ENCODE results near the gene MDM1. TPM values are rescaled to one million over a fixed set of nuclear protein-coding genes. Genes with fewer than 3 reads are reported as not detected.

The MDM1 gene
- total RNA-seq, 1 donor from 2014 or later, result 23.2 TPM

DNA sequence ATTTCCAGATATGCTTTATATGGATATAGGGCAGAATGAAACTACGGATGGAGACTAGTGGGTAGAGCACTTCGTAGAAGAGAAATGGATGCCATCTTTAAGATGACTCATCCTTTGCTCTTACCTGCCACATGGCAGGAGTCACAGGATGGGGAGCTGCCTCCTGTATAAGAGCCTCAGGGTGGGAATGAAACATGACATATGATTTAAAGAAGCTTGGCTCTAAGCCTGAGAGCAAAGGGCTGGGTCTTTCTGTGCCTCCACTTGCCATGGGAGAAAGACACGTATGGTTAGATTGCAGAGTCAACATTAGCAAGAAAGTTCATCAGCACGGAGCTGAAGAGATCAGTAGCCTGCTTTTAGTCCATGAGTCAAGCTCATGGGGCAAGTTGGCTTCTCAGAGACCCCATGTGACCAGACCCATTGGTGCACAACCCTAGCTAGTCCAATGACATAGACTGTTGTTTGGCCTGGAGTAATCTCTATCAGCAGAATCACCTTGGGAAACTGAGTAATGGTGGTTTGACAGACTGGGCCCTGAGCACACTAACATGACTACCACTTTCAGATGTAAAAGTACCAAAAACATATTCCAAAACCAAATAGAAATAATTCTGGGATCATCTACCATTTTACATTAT, 40.6 kb downstream of the MDM1 start:
- Mint-ChIP-seq H3K36me3 (ENCODE audit: low read depth) (peaks cover 19% of the 10 kb centered on the region), H3K4me3 (no peak overlapping the region), H3K9me3 (peaks cover 4% of the 10 kb centered on the region), H3K4me1 (peaks cover 39% of the 10 kb centered on the region), H3K27ac (no peak overlapping the region), H3K27me3 (peaks cover 3% of the 10 kb centered on the region)
- DNase-seq, result no peak
- intact Hi-C loops (cut with micrococcal nuclease), result loop anchor here (5.0 kb wide), 1 partner anchor 174 kb away; no protein-coding TSS in a partner anchor

DNA sequence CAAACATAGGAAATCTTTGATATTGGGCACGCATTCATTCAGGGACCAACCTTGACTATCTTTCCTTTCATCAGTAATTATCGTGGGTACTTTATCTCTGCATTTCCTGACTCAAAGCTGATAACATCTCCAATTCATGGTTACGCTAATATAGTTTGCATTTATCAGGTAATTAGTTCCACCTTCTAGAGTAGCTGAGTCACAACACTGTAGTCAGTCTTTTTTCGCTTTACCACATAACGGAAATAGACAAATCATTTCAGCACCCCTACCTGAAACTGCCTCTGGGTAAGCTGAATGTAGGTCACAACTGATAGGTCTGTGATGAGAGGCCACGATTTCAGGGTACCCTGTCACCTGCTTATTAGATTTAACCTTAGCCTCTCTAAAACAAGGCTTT, 42.0 kb downstream of the MDM1 start:
- Mint-ChIP-seq H3K27me3 (peaks cover 5% of the 10 kb centered on the region), H3K4me3 (peak overlapping the region; percentile 19), H3K4me1 (peaks cover 43% of the 10 kb centered on the region), H3K36me3 (ENCODE audit: low read depth) (peaks cover 15% of the 10 kb centered on the region), H3K27ac (peak overlapping the region; percentile 55), H3K9me3 (peaks cover 4% of the 10 kb centered on the region)
- intact Hi-C loops (cut with micrococcal nuclease), result loop anchor here (1.0 to 5.0 kb wide), 7 partner anchors 9 to 173 kb away; no protein-coding TSS in a partner anchor
- peak; percentile 80 for DNase-seq

DNA sequence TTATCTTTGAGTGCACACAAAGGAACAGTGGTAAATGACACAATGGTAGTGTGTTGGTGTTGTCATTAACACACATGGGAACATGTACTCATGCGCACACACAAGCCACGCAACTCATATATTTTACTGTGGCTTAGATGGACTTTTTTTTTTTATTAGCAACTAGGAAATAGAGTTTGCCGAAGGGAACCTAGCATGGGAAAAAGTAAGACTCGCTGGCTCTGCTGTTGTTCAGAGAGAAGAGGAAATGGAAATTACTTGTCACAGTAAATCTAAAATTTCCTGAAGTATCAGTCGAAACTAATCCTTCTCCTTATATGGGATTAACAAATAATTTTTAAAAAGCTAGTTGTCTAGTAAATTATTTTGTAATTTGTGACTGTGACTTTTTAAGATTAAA, 45.1 kb downstream of the MDM1 start:
- Mint-ChIP-seq H3K27me3 (peaks cover 2% of the 10 kb centered on the region), H3K4me3 (no peak overlapping the region), H3K36me3 (ENCODE audit: low read depth) (peaks cover 3% of the 10 kb centered on the region), H3K9me3 (peaks cover 4% of the 10 kb centered on the region), H3K27ac (no peak overlapping the region), H3K4me1 (peaks cover 43% of the 10 kb centered on the region)
- no peak for DNase-seq
- intact Hi-C loops (cut with micrococcal nuclease), result no loop called here

DNA sequence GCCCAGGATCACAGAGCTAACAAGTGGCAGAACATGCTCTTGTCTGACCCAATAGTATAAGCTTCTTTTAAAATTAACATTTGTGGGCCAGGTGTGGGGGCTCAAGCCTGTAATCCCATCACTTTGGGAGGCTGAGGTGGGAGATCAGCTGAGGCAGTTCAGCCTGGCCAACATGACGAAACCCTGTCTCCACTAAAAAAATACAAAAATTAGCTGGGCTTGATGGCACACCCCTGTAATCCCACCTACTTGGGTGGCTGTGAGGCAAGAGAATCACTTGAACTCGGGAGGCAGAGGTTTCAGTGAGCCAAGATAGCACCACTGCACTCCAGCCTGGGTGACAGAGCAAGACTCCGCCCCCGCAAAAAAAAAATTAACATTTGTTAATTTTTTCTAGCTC, 45.8 kb downstream of the MDM1 start:
- no peak for DNase-seq
- no peak overlapping the region for H3K4me3 Mint-ChIP-seq

DNA sequence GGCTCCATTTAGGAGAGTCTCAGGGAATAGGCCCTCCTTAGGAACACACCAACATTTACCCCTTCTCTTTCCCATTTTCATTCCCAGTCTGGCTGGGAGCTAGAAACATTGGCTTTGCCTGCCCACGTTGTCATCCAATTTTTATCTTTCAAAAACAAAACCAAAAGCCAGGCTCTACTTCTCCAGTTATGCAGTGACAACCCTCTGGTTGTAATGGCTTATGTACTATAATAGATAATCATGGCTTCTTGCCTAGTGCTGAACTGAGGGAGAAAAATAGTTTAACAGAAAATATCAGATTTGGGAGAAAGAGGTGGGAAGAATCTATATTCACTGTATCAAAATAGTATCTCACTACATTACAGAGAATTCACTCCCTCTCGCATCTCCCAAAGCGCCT, 46.6 kb downstream of the MDM1 start:
- Mint-ChIP-seq H3K27me3 (peaks cover 2% of the 10 kb centered on the region), H3K4me3 (no peak overlapping the region), H3K4me1 (peaks cover 43% of the 10 kb centered on the region), H3K9me3 (no peaks in the 10 kb centered on the region), H3K36me3 (ENCODE audit: low read depth) (peaks cover 3% of the 10 kb centered on the region), H3K27ac (peak overlapping the region; percentile 10)
- no peak for DNase-seq
- intact Hi-C loops (cut with micrococcal nuclease), result no loop called here

More for the DNA sequence above, 45.8 kb downstream of the MDM1 start:
- H3K27me3 Mint-ChIP-seq, result peaks cover 2% of the 10 kb centered on the region
- peaks cover 45% of the 10 kb centered on the region for H3K4me1 Mint-ChIP-seq
- intact Hi-C loops (cut with micrococcal nuclease), result no loop called here
- H3K27ac Mint-ChIP-seq, result no peak overlapping the region
- H3K9me3 Mint-ChIP-seq, result peaks cover 3% of the 10 kb centered on the region
- H3K36me3 Mint-ChIP-seq (ENCODE audit: low read depth), result peaks cover 3% of the 10 kb centered on the region

DNA sequence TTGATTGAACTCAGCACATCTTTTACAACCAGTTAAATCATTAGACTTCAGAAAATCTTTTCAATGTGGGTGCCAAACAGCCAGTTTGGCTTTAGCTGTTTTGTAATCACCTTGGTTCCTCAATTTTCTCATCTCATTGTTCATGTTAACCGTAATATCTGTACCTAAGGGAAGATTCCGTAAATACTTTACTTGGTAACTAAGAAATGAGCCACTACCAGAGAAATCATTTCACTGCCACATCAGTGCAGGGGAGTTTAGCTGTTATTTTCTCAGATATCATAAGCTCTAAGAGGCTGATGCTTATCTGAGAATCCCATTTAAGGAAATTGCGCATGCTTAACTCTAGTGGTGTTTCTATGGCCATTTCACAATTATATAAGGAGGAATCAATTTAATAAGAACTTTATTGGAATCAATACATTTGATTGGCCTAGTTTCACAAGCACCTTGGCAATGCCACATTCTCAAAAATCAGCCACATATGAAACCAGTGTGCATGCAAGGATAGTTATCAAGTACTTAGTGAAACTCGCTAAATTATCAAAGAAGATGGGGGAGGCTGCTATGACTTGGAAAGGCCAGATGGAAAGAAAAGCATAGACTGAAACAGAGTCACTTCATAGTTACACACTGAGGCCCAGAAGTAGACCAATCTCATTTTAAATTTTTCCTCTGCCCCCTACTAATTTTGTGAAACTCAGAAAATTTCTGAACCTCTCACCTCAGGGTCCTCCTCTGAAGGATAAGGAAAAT, 50.7 kb downstream of the MDM1 start:
- H3K27ac Mint-ChIP-seq, result peak overlapping the region; percentile 80
- intact Hi-C loops (cut with micrococcal nuclease), result loop anchor here (1.0 kb wide), 1 partner anchor 9 kb away; no protein-coding TSS in a partner anchor

DNA sequence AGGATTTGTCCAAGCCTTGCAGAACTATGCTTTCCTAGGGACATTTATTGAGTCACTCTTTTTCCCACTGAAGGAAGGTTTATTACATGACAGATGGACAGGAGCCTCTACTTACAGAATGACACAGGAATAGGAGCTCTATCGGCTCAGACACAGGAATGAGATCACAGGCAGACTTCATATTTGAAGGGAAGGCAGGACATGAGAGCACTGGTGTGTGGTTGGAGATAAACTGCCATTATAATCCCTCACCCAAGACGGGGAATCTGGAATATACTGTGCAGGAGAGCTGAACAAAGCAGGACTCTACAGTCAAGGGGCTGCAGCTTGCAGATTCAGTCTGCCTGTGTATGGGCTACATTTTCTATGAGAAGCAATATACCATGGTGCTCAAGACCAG, 51.9 kb downstream of the MDM1 start:
- no peak for DNase-seq
- peak overlapping the region; percentile 40 for H3K27ac Mint-ChIP-seq
- H3K9me3 Mint-ChIP-seq, result no peaks in the 10 kb centered on the region
- H3K4me1 Mint-ChIP-seq, result peaks cover 52% of the 10 kb centered on the region
- no peaks in the 10 kb centered on the region for H3K27me3 Mint-ChIP-seq
- intact Hi-C loops (cut with micrococcal nuclease), result no loop called here
- H3K36me3 Mint-ChIP-seq (ENCODE audit: low read depth), result no peaks in the 10 kb centered on the region
- no peak overlapping the region for H3K4me3 Mint-ChIP-seq

More for the DNA sequence above, 50.7 kb downstream of the MDM1 start:
- DNase-seq, result no peak
- H3K4me3 Mint-ChIP-seq, result no peak overlapping the region
- H3K27me3 Mint-ChIP-seq, result peaks cover 2% of the 10 kb centered on the region
- H3K4me1 Mint-ChIP-seq, result peaks cover 51% of the 10 kb centered on the region
- no peaks in the 10 kb centered on the region for H3K9me3 Mint-ChIP-seq
- H3K36me3 Mint-ChIP-seq (ENCODE audit: low read depth), result no peaks in the 10 kb centered on the region

DNA sequence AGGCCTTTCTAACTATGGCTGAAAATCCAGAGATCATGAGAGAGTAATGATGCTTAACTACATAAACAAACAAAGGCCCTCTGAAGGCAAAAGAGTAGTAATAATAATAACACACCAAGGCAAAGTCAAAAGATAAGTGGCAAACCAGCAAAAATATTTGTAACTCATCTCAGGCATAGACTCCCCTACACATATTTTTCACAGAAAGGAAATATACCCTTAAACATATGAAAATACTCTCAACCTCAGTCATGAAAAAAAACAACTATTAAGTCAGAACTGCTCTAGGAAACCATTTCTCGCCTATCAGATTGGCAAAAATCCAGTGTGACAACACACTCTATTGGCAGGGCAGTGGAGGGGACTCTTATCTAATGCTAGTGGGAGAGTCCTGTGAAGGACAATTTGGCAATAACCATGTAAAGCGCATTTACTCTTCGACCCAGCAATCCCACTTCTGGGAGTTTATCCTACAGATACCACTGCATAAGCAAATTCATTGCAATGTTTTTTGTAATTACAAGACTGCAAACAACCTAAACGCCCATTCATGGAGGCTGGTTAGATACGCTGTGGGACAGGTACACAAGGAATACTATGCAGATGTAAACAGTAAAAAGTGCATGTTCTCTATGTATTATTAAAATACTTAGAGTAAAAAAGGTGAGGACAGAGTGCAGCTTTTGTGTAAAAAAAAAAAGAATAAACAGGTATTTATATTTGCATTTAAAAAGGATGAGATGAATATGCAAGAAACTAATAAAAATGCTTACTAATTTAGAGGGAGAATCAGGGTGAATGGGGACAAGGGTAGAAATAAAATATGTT, 52.7 kb downstream of the MDM1 start:
- H3K4me3 Mint-ChIP-seq, result no peak overlapping the region
- H3K27ac Mint-ChIP-seq, result peak overlapping the region; percentile 60
- H3K4me1 Mint-ChIP-seq, result peaks cover 54% of the 10 kb centered on the region
- H3K36me3 Mint-ChIP-seq (ENCODE audit: low read depth), result no peaks in the 10 kb centered on the region
- H3K27me3 Mint-ChIP-seq, result no peaks in the 10 kb centered on the region
- intact Hi-C loops (cut with micrococcal nuclease), result loop anchor here (5.0 to 10.0 kb wide), 3 partner anchors 33 to 475 kb away; no protein-coding TSS in a partner anchor
- H3K9me3 Mint-ChIP-seq, result no peaks in the 10 kb centered on the region
- peak; percentile 3 for DNase-seq

DNA sequence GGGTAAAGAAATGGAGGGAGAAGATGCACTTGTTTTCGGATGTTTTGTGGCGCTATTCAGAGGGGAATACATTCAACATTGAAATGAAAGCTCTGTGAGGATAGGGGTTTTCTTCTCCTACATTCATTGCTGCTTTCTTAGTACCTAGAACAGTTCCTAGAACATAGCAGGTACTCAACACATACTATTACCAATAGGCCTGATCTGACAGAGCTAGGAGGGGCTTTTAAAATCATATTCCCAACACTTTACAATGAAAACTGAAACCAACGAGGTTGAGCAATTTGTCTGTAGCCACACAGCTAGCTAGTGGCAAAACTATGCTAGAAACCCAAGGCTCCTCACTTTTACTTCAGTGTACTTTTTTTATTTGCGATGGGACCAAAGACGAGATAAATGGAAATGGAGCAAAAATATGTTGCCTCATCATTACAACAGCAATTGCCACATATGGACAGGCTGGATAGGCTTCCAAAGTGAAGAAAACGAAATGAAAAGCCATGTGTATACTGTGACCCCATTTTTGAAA, 55.7 kb downstream of the MDM1 start:
- H3K9me3 Mint-ChIP-seq, result no peaks in the 10 kb centered on the region
- no peaks in the 10 kb centered on the region for H3K27me3 Mint-ChIP-seq
- peak overlapping the region; percentile 34 for H3K27ac Mint-ChIP-seq
- H3K4me1 Mint-ChIP-seq, result peaks cover 42% of the 10 kb centered on the region
- H3K36me3 Mint-ChIP-seq (ENCODE audit: low read depth), result no peaks in the 10 kb centered on the region
- intact Hi-C loops (cut with micrococcal nuclease), result loop anchor here (5.0 to 10.0 kb wide), 3 partner anchors 36 to 472 kb away; no protein-coding TSS in a partner anchor
- peak overlapping the region; percentile 0 for H3K4me3 Mint-ChIP-seq
- DNase-seq, result no peak

DNA sequence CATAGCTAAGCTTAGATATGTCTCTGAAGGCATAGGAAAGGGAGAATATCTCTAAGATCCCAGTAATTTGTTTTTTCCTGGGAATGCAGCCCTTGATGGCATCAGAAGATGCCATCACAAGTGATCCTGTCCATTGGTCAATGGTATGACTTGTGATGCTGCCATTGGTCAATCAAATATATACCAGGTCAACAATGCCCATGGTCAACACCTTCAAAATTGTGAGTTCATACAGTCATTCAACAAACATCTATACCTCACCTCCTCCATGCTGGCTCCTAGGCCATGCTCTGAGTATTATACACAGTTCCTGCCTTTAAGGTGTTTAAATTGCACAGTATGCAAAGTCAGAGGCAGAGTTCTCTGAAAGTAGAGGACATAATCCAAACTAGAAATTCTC, 59.4 kb downstream of the MDM1 start:
- Mint-ChIP-seq H3K9me3 (no peaks in the 10 kb centered on the region), H3K4me1 (peaks cover 43% of the 10 kb centered on the region), H3K4me3 (no peak overlapping the region), H3K27ac (no peak overlapping the region), H3K27me3 (no peaks in the 10 kb centered on the region), H3K36me3 (ENCODE audit: low read depth) (no peaks in the 10 kb centered on the region)
- intact Hi-C loops (cut with micrococcal nuclease), result loop anchor here (10.0 kb wide), 1 partner anchor 468 kb away; no protein-coding TSS in a partner anchor
- no peak for DNase-seq

DNA sequence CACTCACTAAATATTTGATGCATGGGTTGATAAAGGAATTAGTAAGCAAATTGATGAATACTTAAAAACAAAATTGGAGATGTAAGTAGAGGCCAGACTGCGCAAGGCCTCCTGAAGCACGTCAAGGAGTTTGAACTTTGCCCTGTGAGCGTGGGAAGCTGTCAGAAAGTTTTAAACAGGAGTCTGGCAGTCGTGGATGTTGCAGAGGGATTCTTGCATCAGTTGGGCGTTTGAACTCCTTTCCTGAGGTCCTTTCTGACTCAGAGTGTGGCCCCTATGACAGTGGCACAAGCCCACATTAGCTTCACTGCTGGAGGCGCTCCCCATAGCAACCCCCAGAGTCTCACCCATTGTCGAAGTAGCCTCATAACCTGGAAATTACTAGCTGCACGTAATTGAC, 60.8 kb downstream of the MDM1 start:
- H3K27me3 Mint-ChIP-seq, result no peaks in the 10 kb centered on the region
- H3K36me3 Mint-ChIP-seq (ENCODE audit: low read depth), result peaks cover 3% of the 10 kb centered on the region
- intact Hi-C loops (cut with micrococcal nuclease), result loop anchor here (10.0 kb wide), 1 partner anchor 467 kb away; no protein-coding TSS in a partner anchor
- H3K4me1 Mint-ChIP-seq, result peaks cover 42% of the 10 kb centered on the region
- H3K9me3 Mint-ChIP-seq, result peaks cover 3% of the 10 kb centered on the region
- DNase-seq, result no peak
- H3K27ac Mint-ChIP-seq, result no peak overlapping the region
- H3K4me3 Mint-ChIP-seq, result no peak overlapping the region

DNA sequence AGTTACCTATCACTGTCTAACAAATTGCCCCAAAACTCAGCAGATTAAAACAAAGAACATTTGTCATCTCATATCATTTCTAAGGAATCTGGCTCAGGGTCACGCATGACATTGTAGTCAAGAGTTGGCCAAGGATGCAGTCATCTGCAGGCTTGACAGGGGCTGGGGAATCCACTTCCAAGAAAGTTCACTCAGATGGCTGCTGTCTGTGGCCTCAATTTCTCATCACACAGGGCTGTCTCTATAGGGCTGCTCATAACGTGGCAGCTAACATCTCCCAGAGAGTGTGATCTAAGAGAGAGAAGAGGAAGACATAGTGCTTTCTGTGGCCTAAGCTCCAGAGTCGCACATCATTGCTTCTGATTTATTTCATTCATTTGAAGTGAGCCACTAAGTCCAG, 61.8 kb downstream of the MDM1 start:
- Mint-ChIP-seq H3K4me3 (no peak overlapping the region), H3K27ac (peak overlapping the region; percentile 72), H3K9me3 (peaks cover 3% of the 10 kb centered on the region), H3K27me3 (peaks cover 2% of the 10 kb centered on the region), H3K4me1 (peaks cover 42% of the 10 kb centered on the region), H3K36me3 (ENCODE audit: low read depth) (peaks cover 3% of the 10 kb centered on the region)
- DNase-seq, result no peak
- intact Hi-C loops (cut with micrococcal nuclease), result loop anchor here (10.0 kb wide), 1 partner anchor 466 kb away; no protein-coding TSS in a partner anchor

DNA sequence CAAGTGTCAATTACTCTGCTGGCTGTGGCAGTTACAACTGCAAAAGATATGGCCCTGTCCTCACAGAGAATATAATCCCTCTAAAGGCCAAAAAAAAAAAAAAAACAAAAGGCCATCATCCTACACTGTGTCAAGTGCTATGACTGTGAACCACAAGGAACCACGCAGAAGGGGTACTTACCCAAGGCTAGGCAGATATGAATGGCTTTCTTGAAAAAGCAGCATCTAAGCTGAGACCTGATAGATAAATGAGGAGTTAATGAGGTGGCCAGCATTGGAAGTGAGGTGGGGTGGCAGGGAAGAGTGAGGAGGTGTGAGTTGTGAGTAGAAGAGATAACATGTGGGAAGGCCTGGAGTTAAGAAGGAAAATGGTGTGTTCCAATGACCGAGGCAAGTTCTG, 62.4 kb downstream of the MDM1 start:
- no peak for DNase-seq
- peaks cover 5% of the 10 kb centered on the region for H3K27me3 Mint-ChIP-seq
- H3K9me3 Mint-ChIP-seq, result peaks cover 6% of the 10 kb centered on the region
- intact Hi-C loops (cut with micrococcal nuclease), result loop anchor here (10.0 kb wide), 3 partner anchors 215 to 575 kb away; no protein-coding TSS in a partner anchor
- H3K36me3 Mint-ChIP-seq (ENCODE audit: low read depth), result peaks cover 3% of the 10 kb centered on the region
- H3K27ac Mint-ChIP-seq, result peak overlapping the region; percentile 72
- peaks cover 44% of the 10 kb centered on the region for H3K4me1 Mint-ChIP-seq
- H3K4me3 Mint-ChIP-seq, result no peak overlapping the region

All from activated CD4-positive, alpha-beta T cell treated with anti-CD3 and anti-CD28 coated beads, Interleukin-2, amount 10 ng/mL, durations not matched to agents 24 days and 14 days (primary cell).